ENCODE measurements around the gene RELN.

The RELN gene

GRCh38 chr7:103889451-103889850 lies 100.0 kb downstream of the RELN start:
- no peak for DNase-seq

GRCh38 chr7:103888603-103889153 lies 100.8 kb downstream of the RELN start:
- DNase-seq: no peak

GRCh38 chr7:103887853-103888602 lies 101.4 kb downstream of the RELN start:
- no peak for DNase-seq

- DNase-seq: no peak
These were observed 102.4 kb downstream of the RELN start for GRCh38 chr7:103887050-103887449.

GRCh38 chr7:103879928-103880600 lies 109.4 kb downstream of the RELN start:
- DNase-seq: no peak

- DNase-seq: no peak
These were observed 110.0 kb downstream of the RELN start for GRCh38 chr7:103879411-103879810.

- no peak for DNase-seq
These were observed 111.9 kb downstream of the RELN start for GRCh38 chr7:103877565-103877964.

GRCh38 chr7:103875718-103876117 lies 113.7 kb downstream of the RELN start:
- DNase-seq: no peak

- DNase-seq: no peak
These were observed 118.0 kb downstream of the RELN start for GRCh38 chr7:103871473-103871872.

GRCh38 chr7:103870664-103871063 lies 118.8 kb downstream of the RELN start:
- no peak for DNase-seq

- no peak for DNase-seq
These were observed 121.6 kb downstream of the RELN start for GRCh38 chr7:103867874-103868273.

- DNase-seq: peak; percentile 18
These were observed 122.5 kb downstream of the RELN start for GRCh38 chr7:103866919-103867318.

- DNase-seq: no peak
These were observed 124.0 kb downstream of the RELN start for GRCh38 chr7:103865442-103865841.

GRCh38 chr7:103862302-103863035 lies 127.0 kb downstream of the RELN start:
- no peak for DNase-seq

GRCh38 chr7:103859709-103860108 lies 129.7 kb downstream of the RELN start:
- DNase-seq: no peak

GRCh38 chr7:103857435-103857834 lies 132.0 kb downstream of the RELN start:
- peak; percentile 78 for DNase-seq

- no peak for DNase-seq
These were observed 132.5 kb downstream of the RELN start for GRCh38 chr7:103856929-103857328.

- no peak for DNase-seq
These were observed 133.8 kb downstream of the RELN start for GRCh38 chr7:103855671-103856070.

- no peak for DNase-seq
These were observed 134.8 kb downstream of the RELN start for GRCh38 chr7:103854611-103855010.

GRCh38 chr7:103851357-103851756 lies 138.1 kb downstream of the RELN start:
- DNase-seq: no peak

- no peak for DNase-seq
These were observed 145.6 kb downstream of the RELN start for GRCh38 chr7:103843689-103844480.

- DNase-seq: no peak
These were observed 156.1 kb downstream of the RELN start for GRCh38 chr7:103833401-103833800.

- DNase-seq: no peak
These were observed 157.0 kb downstream of the RELN start for GRCh38 chr7:103832438-103832837.
